A549 (cell line): ENCODE measurements around the gene TMEM123. TPM values are rescaled to one million over a fixed set of nuclear protein-coding genes. Genes with fewer than 3 reads are reported as not detected.

Experiments used
- ATAC-seq, 2 experiments: fragments of 200-7000 bp in 1 of 2; fragments of >200 bp in 1 of 2; cut with Nextera tagmentation in 1 of 2; cut with Tn5 transposase in 1 of 2; 3 replicates each; pipeline versions ENCODE4 v1.8.0 to v1.9.1; 2018 to 2020; ENCODE audit warnings: mild to moderate bottlenecking in 1 of 2, moderate library complexity in 1 of 2
- CTCF ChIA-PET: fragments of 300-600 bp; sonication (Branson Sonifier 250); formaldehyde crosslinking; extraction: SDS; loops from one replicate; lab custom pipeline; 2021; ENCODE audit warnings: antibody characterized with exemption, inconsistent platforms; lab: Yijun Ruan, JAX
- POLR2A ChIA-PET: fragments of 350-600 bp; formaldehyde crosslinking; extraction: SDS; loops from one replicate; lab custom pipeline; 2021; ENCODE audit warnings: antibody characterized with exemption, inconsistent platforms; lab: Yijun Ruan, JAX
- DNase-seq, 2 experiments: peaks; one replicate each; pipeline versions ENCODE4 v3.0.0 to v3.0.0-alpha.2; 2011 to 2016; ENCODE audit warnings: low read depth in 1 of 2, low spot score in 1 of 2
- FAIRE-seq: peaks from 2 replicates; lab custom pipeline; 2011; peaks lifted over from hg19 to GRCh38; lab: Jason Lieb, UNC
- H3K27ac ChIP-seq, 2 experiments: fragments of >200 bp; sonication (Bioruptor Twin); formaldehyde crosslinking; 3 replicates each; pipeline ENCODE4 v1.5.1; 2016 to 2017
- H3K4me1 ChIP-seq: fragments of >200 bp; sonication (Bioruptor Twin); formaldehyde crosslinking; 3 replicates; pipeline ENCODE4 v1.6.1; 2016
- H3K4me2 ChIP-seq: fragments of >200 bp; sonication (Bioruptor Twin); formaldehyde crosslinking; 3 replicates; pipeline ENCODE4 v1.6.1; 2016
- H3K4me3 ChIP-seq: fragments of >200 bp; sonication (Bioruptor Twin); formaldehyde crosslinking; 3 replicates; pipeline ENCODE4 v1.5.1; 2016
- H3K9me3 ChIP-seq: fragments of >200 bp; sonication (Bioruptor Twin); formaldehyde crosslinking; 3 replicates; pipeline ENCODE4 v1.6.1; 2016
- BHLHE40 ChIP-seq: IDR thresholded peaks from 2 replicates; pipeline ENCODE4 v1.6.1; 2012; ENCODE audit warnings: low read depth, low read length, inconsistent platforms
- CBX2 ChIP-seq: fragments of 200-600 bp; sonication (generic); IDR thresholded peaks from 2 replicates; pipeline ENCODE4 v1.6.1; 2016; ENCODE audit warnings: low read depth, mild to moderate bottlenecking, borderline replicate concordance
- CBX8 ChIP-seq: fragments of 200-600 bp; sonication (generic); IDR thresholded peaks from 2 replicates; pipeline ENCODE4 v1.6.1; 2016
- EHF ChIP-seq: fragments of 250-450 bp; sonication (Bioruptor Pico); IDR thresholded peaks from 2 replicates; pipeline ENCODE4 v1.5.0; 2020; ENCODE audit warnings: mild to moderate bottlenecking
- ESRRA ChIP-seq: fragments of 150-350 bp; IDR thresholded peaks from 2 replicates; pipeline ENCODE4 v1.6.1; 2014; ENCODE audit warnings: mild to moderate bottlenecking, low read length, borderline replicate concordance
- HEYL ChIP-seq: fragments of 250-450 bp; sonication (Bioruptor Pico); IDR thresholded peaks from 2 replicates; pipeline ENCODE4 v1.8.0; 2021; ENCODE audit warnings: mild to moderate bottlenecking, moderate library complexity
- HOXA7 ChIP-seq: fragments of 250-450 bp; sonication (Bioruptor Pico); IDR thresholded peaks from 2 replicates; pipeline ENCODE4 v1.5.0; 2020; ENCODE audit warnings: mild to moderate bottlenecking, moderate library complexity
- HOXB13 ChIP-seq: fragments of 250-450 bp; sonication (Bioruptor Pico); IDR thresholded peaks from 2 replicates; pipeline ENCODE4 v1.5.0; 2020; ENCODE audit warnings: low read depth, mild to moderate bottlenecking, moderate library complexity
- HOXB5 ChIP-seq: fragments of 250-450 bp; sonication (Bioruptor Pico); IDR thresholded peaks from 2 replicates; pipeline ENCODE4 v1.5.0; 2020; ENCODE audit warnings: mild to moderate bottlenecking, moderate library complexity
- KDM1A ChIP-seq: fragments of 200-600 bp; sonication (generic); IDR thresholded peaks from 2 replicates; pipeline ENCODE4 v1.6.1; 2016; ENCODE audit warnings: low read depth, mild to moderate bottlenecking
- KDM5A ChIP-seq: fragments of 200-600 bp; sonication (generic); IDR thresholded peaks from 2 replicates; pipeline ENCODE4 v1.6.1; 2016; ENCODE audit warnings: antibody characterized with exemption, mild to moderate bottlenecking
- MAFK ChIP-seq: fragments of 450-650 bp; IDR thresholded peaks from 2 replicates; pipeline ENCODE4 v1.6.1; 2014; ENCODE audit not compliant: partially characterized antibody
- MAX ChIP-seq: IDR thresholded peaks from 2 replicates; pipeline ENCODE4 v1.6.1; 2012
- MAZ ChIP-seq: fragments of 150-350 bp; IDR thresholded peaks from 2 replicates; pipeline ENCODE4 v1.6.1; 2014; ENCODE audit warnings: antibody characterized with exemption, low read depth, low read length, borderline replicate concordance
- MYC ChIP-seq: IDR thresholded peaks from 2 replicates; pipeline ENCODE4 v1.6.1; 2012; ENCODE audit warnings: mild to moderate bottlenecking, inconsistent platforms, low read length, improper control_type of control experiment, borderline replicate concordance
- POLR2AphosphoS2 ChIP-seq: conservative IDR thresholded peaks from 2 replicates; pipeline ENCODE4 v1.6.1; 2012; ENCODE audit warnings: low read length, improper control_type of control experiment, inconsistent platforms
- RARB ChIP-seq: fragments of 250-450 bp; sonication (Bioruptor Pico); IDR thresholded peaks from 2 replicates; pipeline ENCODE4 v1.8.0; 2021; ENCODE audit warnings: mild to moderate bottlenecking, moderate library complexity
- RCOR1 ChIP-seq: fragments of 150-350 bp; IDR thresholded peaks from 2 replicates; pipeline ENCODE4 v1.6.1; 2014; ENCODE audit warnings: antibody characterized with exemption, low read length, low read depth
- TFCP2L1 ChIP-seq: fragments of 250-450 bp; sonication (Bioruptor Pico); IDR thresholded peaks from 2 replicates; pipeline ENCODE4 v1.5.0; 2021; ENCODE audit warnings: mild to moderate bottlenecking
- TP53 ChIP-seq: fragments of 250-450 bp; sonication (Bioruptor Pico); IDR thresholded peaks from 2 replicates; pipeline ENCODE4 v1.5.0; 2021; ENCODE audit warnings: mild to moderate bottlenecking, moderate library complexity
- ZC3H11A ChIP-seq: fragments of 450-650 bp; IDR thresholded peaks from 2 replicates; pipeline ENCODE4 v1.6.1; 2014; ENCODE audit warnings: antibody characterized with exemption, mild to moderate bottlenecking
- WGBS: methylation state at CpG from one replicate; pipeline ENCODE4 v1.1.6; 2017; ENCODE audit errors: missing lambda C conversion rate; 5-methylcytosine and 5-hydroxymethylcytosine counted together
- polyA plus RNA-seq, 4 experiments: library from polyadenylated mRNA; depleted of rRNA in 3 of 4; stranded (reverse); fragments of >200 nt; fragmentation: RNase III in 1 of 4; extraction: RNeasy Plus Mini Kit Qiagen cat#74134 plus additional on column Dnase treatment in 1 of 4; gene quantifications; 2 replicates in 3 of 4; 3 replicates in 1 of 4; pipeline ENCODE4 v1.2.3, GENCODE V29; 2011 to 2017
- TF ChIP-seq, protein P1 (sequence below): fragments of 200-600 bp; sonication (generic); IDR thresholded peaks from 2 replicates; pipeline ENCODE4 v1.6.1; 2016; ENCODE audit warnings: antibody characterized with exemption, mild to moderate bottlenecking, moderate library complexity

TMEM123 gene
- polyA plus RNA-seq, 2 of the 4 experiments (the other 2 are of a cell fraction), result 199 to 458 TPM

GRCh38 chr11:102487214-102487613, 34.6 kb upstream of the TMEM123 start:
- no peak overlapping the region for H3K4me3 ChIP-seq
- TF ChIP-seq, protein P1, sequence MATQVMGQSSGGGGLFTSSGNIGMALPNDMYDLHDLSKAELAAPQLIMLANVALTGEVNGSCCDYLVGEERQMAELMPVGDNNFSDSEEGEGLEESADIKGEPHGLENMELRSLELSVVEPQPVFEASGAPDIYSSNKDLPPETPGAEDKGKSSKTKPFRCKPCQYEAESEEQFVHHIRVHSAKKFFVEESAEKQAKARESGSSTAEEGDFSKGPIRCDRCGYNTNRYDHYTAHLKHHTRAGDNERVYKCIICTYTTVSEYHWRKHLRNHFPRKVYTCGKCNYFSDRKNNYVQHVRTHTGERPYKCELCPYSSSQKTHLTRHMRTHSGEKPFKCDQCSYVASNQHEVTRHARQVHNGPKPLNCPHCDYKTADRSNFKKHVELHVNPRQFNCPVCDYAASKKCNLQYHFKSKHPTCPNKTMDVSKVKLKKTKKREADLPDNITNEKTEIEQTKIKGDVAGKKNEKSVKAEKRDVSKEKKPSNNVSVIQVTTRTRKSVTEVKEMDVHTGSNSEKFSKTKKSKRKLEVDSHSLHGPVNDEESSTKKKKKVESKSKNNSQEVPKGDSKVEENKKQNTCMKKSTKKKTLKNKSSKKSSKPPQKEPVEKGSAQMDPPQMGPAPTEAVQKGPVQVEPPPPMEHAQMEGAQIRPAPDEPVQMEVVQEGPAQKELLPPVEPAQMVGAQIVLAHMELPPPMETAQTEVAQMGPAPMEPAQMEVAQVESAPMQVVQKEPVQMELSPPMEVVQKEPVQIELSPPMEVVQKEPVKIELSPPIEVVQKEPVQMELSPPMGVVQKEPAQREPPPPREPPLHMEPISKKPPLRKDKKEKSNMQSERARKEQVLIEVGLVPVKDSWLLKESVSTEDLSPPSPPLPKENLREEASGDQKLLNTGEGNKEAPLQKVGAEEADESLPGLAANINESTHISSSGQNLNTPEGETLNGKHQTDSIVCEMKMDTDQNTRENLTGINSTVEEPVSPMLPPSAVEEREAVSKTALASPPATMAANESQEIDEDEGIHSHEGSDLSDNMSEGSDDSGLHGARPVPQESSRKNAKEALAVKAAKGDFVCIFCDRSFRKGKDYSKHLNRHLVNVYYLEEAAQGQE, result no peak
- TF ChIP-seq TP53 (CRISPR knock-in tag) (no peak), EHF (CRISPR knock-in tag) (no peak), KDM5A (no peak), HOXB5 (no peak), BHLHE40 (no peak), HOXB13 (CRISPR knock-in tag) (no peak), POLR2AphosphoS2 (no peak)
- ChIA-PET POLR2A (no interaction called here), CTCF (interaction anchor here (0.7 to 1.5 kb wide), 6 partner anchors 21 to 198 kb away, joined by 3 to 4 read pairs (median 3); no protein-coding TSS in a partner anchor)
- ATAC-seq (no peak), DNase-seq (no peak), FAIRE-seq (no peak)
- H3K4me1 ChIP-seq, result peaks cover 31% of the 10 kb centered on the region; the same call in 2 of the 3 replicates
- no peak overlapping the region; a peak in 1 of 6 replicates for H3K27ac ChIP-seq
- no peaks in the 10 kb centered on the region for H3K9me3 ChIP-seq
- no peak overlapping the region for H3K4me2 ChIP-seq
- 100% methylated on average over 1 of the region's 1 CpG for WGBS

GRCh38 chr11:102486584-102486983, 34.0 kb upstream of the TMEM123 start:
- no peak for ATAC-seq
- CTCF ChIA-PET, result interaction anchor here (0.7 to 1.5 kb wide), 5 partner anchors 66 to 197 kb away, joined by 3 to 4 read pairs (median 3); no protein-coding TSS in a partner anchor

DNA sequence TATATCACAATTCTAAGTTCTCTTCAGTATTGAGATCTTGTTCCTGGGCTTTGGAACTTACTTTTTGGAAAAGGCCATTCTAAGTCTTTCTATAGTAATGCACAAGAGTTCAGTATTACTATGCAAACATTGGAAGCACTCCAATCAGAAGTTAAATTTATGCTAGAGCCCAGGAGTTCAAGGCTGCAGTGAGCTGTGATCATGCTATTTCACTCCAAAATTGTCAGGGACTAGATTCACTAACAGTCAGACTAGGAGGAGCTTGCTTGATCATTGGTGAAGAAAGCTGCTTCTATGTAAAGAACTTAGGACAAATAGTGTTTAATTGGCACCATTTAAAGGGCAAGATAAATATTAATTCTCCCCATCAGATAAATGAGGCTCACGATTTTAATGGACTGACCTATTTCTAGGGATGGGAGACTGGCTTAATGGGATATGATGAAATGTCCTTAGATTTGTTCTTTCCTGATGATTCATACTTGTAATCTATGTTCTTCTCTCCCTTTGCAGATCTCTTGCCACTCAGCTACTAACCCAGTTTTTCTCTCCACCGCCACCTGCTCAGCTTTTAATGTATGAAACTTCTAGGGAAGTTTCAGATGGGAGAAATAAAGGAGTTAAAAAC, 32.6 kb upstream of the TMEM123 start:
- POLR2A ChIA-PET, result no interaction called here
- ATAC-seq, result no peak

More at GRCh38 chr11:102486584-102486983, 34.0 kb upstream of the TMEM123 start:
- H3K9me3 ChIP-seq, result no peaks in the 10 kb centered on the region
- H3K4me1 ChIP-seq, result peaks cover 31% of the 10 kb centered on the region; the same call in 2 of the 3 replicates
- H3K4me2 ChIP-seq, result no peak overlapping the region
- POLR2A ChIA-PET, result no interaction called here
- TF ChIP-seq HOXA7 (CRISPR knock-in tag), result no peak
- no peak for TF ChIP-seq MYC
- TF ChIP-seq CBX2, result no peak
- no peak for TF ChIP-seq RARB
- H3K4me3 ChIP-seq, result no peak overlapping the region
- FAIRE-seq, result no peak
- DNase-seq, result no peak
- no peak overlapping the region; a peak in 1 of 6 replicates for H3K27ac ChIP-seq
- 89% methylated on average over 2 of the region's 2 CpGs for WGBS

GRCh38 chr11:102482433-102482832, 29.9 kb upstream of the TMEM123 start:
- H3K9me3 ChIP-seq, result no peaks in the 10 kb centered on the region
- FAIRE-seq (no peak), DNase-seq (no peak), ATAC-seq (no peak)
- peaks cover 14% of the 10 kb centered on the region; the same call in 2 of the 3 replicates for H3K4me1 ChIP-seq
- H3K4me2 ChIP-seq, result no peak overlapping the region
- no peak overlapping the region for H3K4me3 ChIP-seq
- WGBS, result 90% methylated on average over 2 of the region's 3 CpGs
- POLR2A ChIA-PET, result no interaction called here
- H3K27ac ChIP-seq, result no peak overlapping the region
- TF ChIP-seq ESRRA (no peak), CBX8 (no peak), TFCP2L1 (no peak), MAX (no peak), ZC3H11A (no peak)
- TF ChIP-seq, protein P1, result no peak
- CTCF ChIA-PET, result no interaction called here

More for the DNA sequence above, 32.6 kb upstream of the TMEM123 start:
- DNase-seq, result no peak
- H3K4me3 ChIP-seq, result no peak overlapping the region
- H3K9me3 ChIP-seq, result no peaks in the 10 kb centered on the region
- TF ChIP-seq KDM1A (no peak), MAZ (no peak), RCOR1 (no peak), EHF (CRISPR knock-in tag) (no peak), HEYL (CRISPR knock-in tag) (no peak), MAFK (no peak)
- no peak for FAIRE-seq
- WGBS, result 52% methylated on average over 2 of the region's 2 CpGs
- H3K27ac ChIP-seq, result peak overlapping the region; percentile 37 to 53; a peak in 3 of 6 replicates
- peaks cover 23% of the 10 kb centered on the region; the same call in 2 of the 3 replicates for H3K4me1 ChIP-seq
- CTCF ChIA-PET, result interaction anchor here (1.2 to 1.5 kb wide), 2 partner anchors 11 to 182 kb away, joined by 3 read pairs; no protein-coding TSS in a partner anchor
- H3K4me2 ChIP-seq, result peak overlapping the region; percentile 45; the same call in 2 of the 3 replicates
